PC-9 (cell line): Measurements from ENCODE around the gene F7.

Source experiments
- CTCF ChIP-seq: fragments of 200-600 bp; sonication (generic); conservative IDR thresholded peaks from 2 replicates; pipeline ENCODE4 v1.6.1; 2017; ENCODE audit warnings: mixed run types, antibody characterized with exemption, mild to moderate bottlenecking, moderate library complexity
- EZH2 ChIP-seq: fragments of 200-600 bp; sonication (generic); IDR thresholded peaks from 2 replicates; pipeline ENCODE4 v1.8.0; 2017; ENCODE audit warnings: antibody characterized with exemption, low read depth

- no peak for TF ChIP-seq CTCF
- no peak for TF ChIP-seq EZH2
These were observed 15.7 kb upstream of the F7 start for GRCh38 chr13:113089693-113090414.
